K562 (cell line): Measurements from ENCODE around the gene ELOVL5. TPM values are rescaled to one million over a fixed set of nuclear protein-coding genes. Genes with fewer than 3 reads are reported as not detected.
"Not testable (repeated sequence)": the region's sequence is repeated elsewhere in the genome, so short reads cannot be mapped to it uniquely, and the experiment has no call there.

Source experiments
- ATAC-seq: fragments of 200-7000 bp; cut with Tn5 transposase; 3 replicates; pipeline ENCODE4 v1.9.1; 2020; ENCODE audit warnings: moderate library complexity
- BruUV-seq: library from RNA; stranded (reverse); fragments of 400-500 nt; replicated peaks from 2 replicates; lab custom pipeline; 2021; lab: Mats Ljungman, UMichigan
- CTCF ChIA-PET: fragments of 300-600 bp; formaldehyde crosslinking; extraction: SDS; loops from one replicate; lab custom pipeline; 2021; ENCODE audit warnings: low intra/inter-chr PET ratio; lab: Yijun Ruan, JAX
- POLR2A ChIA-PET: fragments of 300-600, 350-650 bp; sonication (Branson Sonifier 250); formaldehyde crosslinking; extraction: SDS; loops from one replicate; lab custom pipeline; 2021; ENCODE audit warnings: antibody characterized with exemption, inconsistent platforms; lab: Yijun Ruan, JAX
- DNase-seq, 4 experiments: peaks; one replicate each; pipeline versions ENCODE4 v3.0.0 to v3.0.0-alpha.2; 2011 to 2018; ENCODE audit warnings: low spot score in 3 of 4, mixed read lengths in 3 of 4; ENCODE audit errors: extremely low read depth in 1 of 4
- FAIRE-seq: peaks from 2 replicates; lab custom pipeline; 2011; peaks lifted over from hg19 to GRCh38; lab: Jason Lieb, UNC
- H2AFZ ChIP-seq: 2 replicates; pipeline ENCODE4 v1.6.0; 2011; ENCODE audit warnings: low read depth, low read length, control low read depth, inconsistent platforms
- H3K27ac ChIP-seq: fragments of 200-600 bp; 3 replicates; pipeline ENCODE4 v1.8.0; 2011; ENCODE audit warnings: low read depth, mild to moderate bottlenecking, control low read depth, inconsistent platforms, low read length, moderate library complexity, mixed read lengths; ENCODE audit errors: extremely low read depth
- H3K27me3 ChIP-seq, 2 experiments: fragments of 300-600 bp in 1 of 2; 2 replicates in 1 of 2; 3 replicates in 1 of 2; pipeline versions ENCODE4 v1.6.0 to v1.8.0; 2011; ENCODE audit warnings: inconsistent platforms in 2 of 2, low read length in 2 of 2, mild to moderate bottlenecking in 1 of 2, mixed read lengths in 1 of 2, moderate library complexity in 1 of 2; ENCODE audit not compliant: control insufficient read depth in 2 of 2, insufficient read depth in 2 of 2
- H3K36me3 ChIP-seq: fragments of 300-600 bp; 3 replicates; pipeline ENCODE4 v1.8.0; 2011; ENCODE audit warnings: mild to moderate bottlenecking, low read length, inconsistent platforms; ENCODE audit not compliant: control insufficient read depth, insufficient read depth
- H3K4me1 ChIP-seq, 2 experiments: fragments of 200-600 bp in 1 of 2; replicated peaks in 1 of 2; 2 replicates in 1 of 2; 3 replicates in 1 of 2; pipeline versions ENCODE4 v1.5.1 to v1.8.0; 2011; ENCODE audit warnings: inconsistent platforms in 2 of 2, low read length in 2 of 2, mild to moderate bottlenecking in 1 of 2, mixed read lengths in 1 of 2, moderate library complexity in 1 of 2; ENCODE audit not compliant: control insufficient read depth in 2 of 2, insufficient read depth in 2 of 2
- H3K4me2 ChIP-seq: 2 replicates; pipeline ENCODE4 v1.6.1; 2011; ENCODE audit warnings: low read length, control low read depth, inconsistent platforms, mixed read lengths; ENCODE audit not compliant: insufficient read depth
- H3K4me3 ChIP-seq: fragments of 200-600 bp; sonication (generic), shearing (Covaris generic); 2 replicates; pipeline ENCODE4 v1.5.1; 2016; ENCODE audit warnings: control low read depth, inconsistent platforms
- H3K79me2 ChIP-seq: fragments of 200-600 bp; 3 replicates; pipeline ENCODE4 v1.8.0; 2011; ENCODE audit warnings: low read length, inconsistent platforms; ENCODE audit not compliant: control insufficient read depth, insufficient read depth
- H3K9ac ChIP-seq, 2 experiments: 2 replicates each; pipeline versions ENCODE4 v1.6.0 to v1.6.1; 2011; ENCODE audit warnings: low read depth in 2 of 2, low read length in 2 of 2, control low read depth in 1 of 2, inconsistent platforms in 1 of 2, mild to moderate bottlenecking in 1 of 2, mixed read lengths in 1 of 2; ENCODE audit not compliant: insufficient read depth in 1 of 2
- H3K9me1 ChIP-seq: one replicate; pipeline ENCODE4 v1.6.0; 2011; ENCODE audit warnings: inconsistent platforms, mild to moderate bottlenecking, low read length, moderate library complexity; ENCODE audit not compliant: control insufficient read depth, insufficient read depth
- H3K9me3 ChIP-seq: replicated peaks from 2 replicates; pipeline ENCODE4 v1.5.1; 2011; ENCODE audit warnings: low read depth, low read length, inconsistent platforms; ENCODE audit not compliant: control insufficient read depth, insufficient read depth
- H4K20me1 ChIP-seq: replicated peaks from 2 replicates; pipeline ENCODE4 v1.6.1; 2011; ENCODE audit warnings: low read length, inconsistent platforms, mixed read lengths; ENCODE audit not compliant: control insufficient read depth, insufficient read depth
- HCFC1 ChIP-seq: IDR thresholded peaks from 2 replicates; pipeline ENCODE4 v1.6.1; 2012; ENCODE audit warnings: low read depth, low read length, improper control_type of control experiment
- KDM1A ChIP-seq, 2 experiments: fragments of 450-650 bp; IDR thresholded peaks; 2 replicates each; pipeline ENCODE4 v1.6.1; 2016; ENCODE audit warnings: mild to moderate bottlenecking in 2 of 2
- MITF ChIP-seq: IDR thresholded peaks from 2 replicates; pipeline ENCODE4 v1.6.1; 2014; ENCODE audit warnings: antibody characterized with exemption
- NR1H2 ChIP-seq: sonication (generic); formaldehyde crosslinking; IDR thresholded peaks from 2 replicates; pipeline ENCODE4 v1.4.0; 2020; ENCODE audit warnings: mild to moderate bottlenecking, missing genetic modification reagents
- RBFOX2 ChIP-seq: fragments of 200-400 bp; formaldehyde crosslinking; IDR thresholded peaks from 2 replicates; pipeline ENCODE4 v1.6.1; 2017; ENCODE audit warnings: low read depth, mild to moderate bottlenecking, low read length, moderate library complexity
- THAP7 ChIP-seq: fragments of 250-450 bp; sonication (Bioruptor Pico); IDR thresholded peaks from 2 replicates; pipeline ENCODE4 v1.5.0; 2021
- ZNF146 ChIP-seq: IDR thresholded peaks from one replicate; pipeline ENCODE4 v1.6.1; 2018; ENCODE audit warnings: missing compliant biosample characterization; ENCODE audit not compliant: unreplicated experiment
- ZNF316 ChIP-seq: fragments of 450-650 bp; IDR thresholded peaks from 2 replicates; pipeline ENCODE4 v1.6.1; 2016
- WGBS: fragments of 100-300 bp; shearing (Covaris generic); methylation state at CpG from one replicate; pipeline ENCODE4 v1.1.6; 2016; ENCODE audit warnings: low coverage, mixed read lengths; ENCODE audit not compliant: insufficient coverage; ENCODE audit errors: missing lambda C conversion rate; 5-methylcytosine and 5-hydroxymethylcytosine counted together
- in situ Hi-C: fragments of 300-500 bp; cut with MboI; formaldehyde crosslinking; loops from 4 replicates; pipeline ENCODE4 v1.15.0; 2018; ENCODE audit warnings: inconsistent platforms, mixed read lengths
- intact Hi-C: fragments of 100-400 bp; cut with micrococcal nuclease; formaldehyde crosslinking; loops from 2 replicates; pipeline ENCODE4 v1.14.2; 2022
- polyA plus RNA-seq, 8 experiments: library from polyadenylated mRNA; depleted of rRNA in 4 of 8; stranded (reverse) in 5 of 8; unstranded in 3 of 8; fragments of >200 nt; fragmentation: Nextera tagmentation in 2 of 8; fragmentation: Illumina TruSeq in 1 of 8; extraction: Ambion mirVana in 2 of 8; extraction: Trizol in 1 of 8; gene quantifications; 2 replicates each; pipeline versions ENCODE4 v1.2.1 to v1.2.3, GENCODE V29; 2011 to 2014; ENCODE audit warnings: inconsistent platforms in 1 of 8, missing spikeins in 1 of 8
- total RNA-seq, 7 experiments: library from RNA; depleted of rRNA in 6 of 7; stranded (reverse); fragments of >200 nt in 6 of 7; fragmentation: Illumina TruSeq in 2 of 7; extraction: Trizol in 2 of 7; gene quantifications; 2 replicates each; pipeline versions ENCODE4 v1.2.1 to v1.2.3, GENCODE V29; 2011 to 2021; ENCODE audit warnings: low replicate concordance in 1 of 7
- TF ChIP-seq, protein P1 (sequence below): fragments of 450-650 bp; IDR thresholded peaks from 2 replicates; pipeline ENCODE4 v1.6.1; 2016
- TF ChIP-seq, protein P2 (sequence below): sonication (generic); formaldehyde crosslinking; IDR thresholded peaks from 2 replicates; pipeline ENCODE4 v1.4.0; 2020; ENCODE audit warnings: mild to moderate bottlenecking, missing genetic modification reagents

The ELOVL5 gene
- total and polyA plus RNA-seq, 9 of the 15 experiments (the other 6 are each of a cell fraction or from before 2014, with no cell fraction given) = 70.6 to 245 (median 132) TPM

DNA sequence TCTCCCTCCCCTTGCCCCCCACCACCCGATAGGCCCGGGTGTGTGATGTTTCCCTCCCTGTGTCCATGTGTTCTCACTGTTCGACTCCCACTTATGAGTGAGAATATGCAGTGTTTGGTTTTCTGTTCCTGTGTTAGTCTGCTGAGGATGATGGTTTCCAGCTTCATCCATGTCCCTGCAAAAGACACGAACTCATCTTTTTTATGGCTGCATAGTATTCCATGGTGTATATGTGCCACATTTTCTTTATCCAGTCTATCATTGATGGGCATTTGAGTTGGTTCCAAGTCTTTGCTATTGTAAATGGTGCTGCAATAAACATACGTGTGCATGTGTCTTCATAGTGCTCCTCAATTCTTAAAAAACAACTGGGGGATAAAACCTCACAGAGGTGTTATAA lies 2.7 kb downstream of the ELOVL5 start:
- BruUV-seq, in situ Hi-C loops, H3K27ac ChIP-seq, H3K9me1 ChIP-seq, DNase-seq, H3K4me3 ChIP-seq, H2AFZ ChIP-seq, H3K4me2 ChIP-seq: not testable (repeated sequence)
- H4K20me1 ChIP-seq = peaks cover 51% of the 10 kb centered on the region
- peaks cover 85% of the 10 kb centered on the region for H3K79me2 ChIP-seq
- WGBS = 83% methylated on average over 4 of the region's 5 CpGs
- H3K4me1 ChIP-seq = peaks cover 0 to 31% of the 10 kb centered on the region in 2 experiments; a peak in 3 of 5 replicates
- peaks cover 37% of the 10 kb centered on the region for H3K36me3 ChIP-seq
- TF ChIP-seq ZNF316 (0 out of 2 replicates have a peak, but pooled peaks have one; percentile 0), KDM1A (IDR thresholded peaks at IDR 0.05) (0 out of 4 replicates have a peak, but pooled peaks of 1 of the 2 experiments have one; percentile 13), ZNF146 (peak; percentile 77)
- TF ChIP-seq, all 486 proteins: peak for 3; not testable (repeated sequence) for 483
- not testable (repeated sequence) for H3K27me3 ChIP-seq, H3K9me3 ChIP-seq, H3K9ac ChIP-seq, FAIRE-seq, ATAC-seq
- ChIA-PET CTCF (interaction anchor here (0.8 kb wide), 1 partner anchor 175 kb away, joined by 3 read pairs; no protein-coding TSS in a partner anchor), POLR2A (interaction anchor here (0.9 to 1.6 kb wide), 2 partner anchors 8 to 19 kb away, joined by 3 to 4 read pairs; no protein-coding TSS in a partner anchor)
- intact Hi-C loops = loop anchor here (5.0 kb wide), 2 partner anchors 34 to 49 kb away; no protein-coding TSS in a partner anchor

GRCh38 chr6:53344969-53345368 lies 3.8 kb downstream of the ELOVL5 start:
- H3K4me1 ChIP-seq = peaks cover 0 to 34% of the 10 kb centered on the region in 2 experiments; a peak in 3 of 5 replicates
- intact Hi-C loops = loop anchor here (5.0 kb wide), 2 partner anchors 33 to 48 kb away; no protein-coding TSS in a partner anchor
- no peaks in the 10 kb centered on the region for H3K27me3 ChIP-seq
- H3K79me2 ChIP-seq = peaks cover 96% of the 10 kb centered on the region
- peaks cover 60% of the 10 kb centered on the region for H4K20me1 ChIP-seq
- WGBS = 25% methylated on average over 1 of the region's 1 CpG
- no peak for FAIRE-seq
- H2AFZ ChIP-seq = no peak overlapping the region
- no peak for DNase-seq
- CTCF ChIA-PET = no interaction called here
- POLR2A ChIA-PET = interaction anchor here (0.6 to 2.0 kb wide), 8 partner anchors 9 to 66 kb away, joined by 3 to 9 read pairs (median 3); no protein-coding TSS in a partner anchor
- BruUV-seq = no TSS peak
- no peak overlapping the region for H3K9ac ChIP-seq
- in situ Hi-C loops = no loop called here
- H3K9me1 ChIP-seq = peaks cover 5% of the 10 kb centered on the region
- ATAC-seq = no peak
- H3K9me3 ChIP-seq = no peaks in the 10 kb centered on the region
- no peak overlapping the region for H3K4me2 ChIP-seq
- H3K4me3 ChIP-seq = no peak overlapping the region
- no peak overlapping the region for H3K27ac ChIP-seq
- peaks cover 43% of the 10 kb centered on the region for H3K36me3 ChIP-seq
- TF ChIP-seq, protein P1, sequence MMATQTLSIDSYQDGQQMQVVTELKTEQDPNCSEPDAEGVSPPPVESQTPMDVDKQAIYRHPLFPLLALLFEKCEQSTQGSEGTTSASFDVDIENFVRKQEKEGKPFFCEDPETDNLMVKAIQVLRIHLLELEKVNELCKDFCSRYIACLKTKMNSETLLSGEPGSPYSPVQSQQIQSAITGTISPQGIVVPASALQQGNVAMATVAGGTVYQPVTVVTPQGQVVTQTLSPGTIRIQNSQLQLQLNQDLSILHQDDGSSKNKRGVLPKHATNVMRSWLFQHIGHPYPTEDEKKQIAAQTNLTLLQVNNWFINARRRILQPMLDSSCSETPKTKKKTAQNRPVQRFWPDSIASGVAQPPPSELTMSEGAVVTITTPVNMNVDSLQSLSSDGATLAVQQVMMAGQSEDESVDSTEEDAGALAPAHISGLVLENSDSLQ = peak; percentile 62
- TF ChIP-seq, protein P2, sequence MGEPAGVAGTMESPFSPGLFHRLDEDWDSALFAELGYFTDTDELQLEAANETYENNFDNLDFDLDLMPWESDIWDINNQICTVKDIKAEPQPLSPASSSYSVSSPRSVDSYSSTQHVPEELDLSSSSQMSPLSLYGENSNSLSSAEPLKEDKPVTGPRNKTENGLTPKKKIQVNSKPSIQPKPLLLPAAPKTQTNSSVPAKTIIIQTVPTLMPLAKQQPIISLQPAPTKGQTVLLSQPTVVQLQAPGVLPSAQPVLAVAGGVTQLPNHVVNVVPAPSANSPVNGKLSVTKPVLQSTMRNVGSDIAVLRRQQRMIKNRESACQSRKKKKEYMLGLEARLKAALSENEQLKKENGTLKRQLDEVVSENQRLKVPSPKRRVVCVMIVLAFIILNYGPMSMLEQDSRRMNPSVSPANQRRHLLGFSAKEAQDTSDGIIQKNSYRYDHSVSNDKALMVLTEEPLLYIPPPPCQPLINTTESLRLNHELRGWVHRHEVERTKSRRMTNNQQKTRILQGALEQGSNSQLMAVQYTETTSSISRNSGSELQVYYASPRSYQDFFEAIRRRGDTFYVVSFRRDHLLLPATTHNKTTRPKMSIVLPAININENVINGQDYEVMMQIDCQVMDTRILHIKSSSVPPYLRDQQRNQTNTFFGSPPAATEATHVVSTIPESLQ (CRISPR knock-in tag) = no peak
- TF ChIP-seq RBFOX2 (no peak), HCFC1 (no peak), MITF (no peak), THAP7 (CRISPR knock-in tag) (no peak), NR1H2 (CRISPR knock-in tag) (no peak)
